Hepatocyte (in vitro differentiated cells): ENCODE data around the gene SLC29A4.

Experiments used
- EZH2 ChIP-seq: fragments of 200-600 bp; sonication (generic); IDR thresholded peaks from 2 replicates; pipeline ENCODE4 v1.6.1; 2016; ENCODE audit warnings: antibody characterized with exemption, mild to moderate bottlenecking, borderline replicate concordance
- TF ChIP-seq, protein P1 (sequence below): fragments of 200-600 bp; sonication (generic); IDR thresholded peaks from 2 replicates; pipeline ENCODE4 v1.5.1; 2016; ENCODE audit warnings: antibody characterized with exemption, mild to moderate bottlenecking; ENCODE audit not compliant: poor library complexity

DNA sequence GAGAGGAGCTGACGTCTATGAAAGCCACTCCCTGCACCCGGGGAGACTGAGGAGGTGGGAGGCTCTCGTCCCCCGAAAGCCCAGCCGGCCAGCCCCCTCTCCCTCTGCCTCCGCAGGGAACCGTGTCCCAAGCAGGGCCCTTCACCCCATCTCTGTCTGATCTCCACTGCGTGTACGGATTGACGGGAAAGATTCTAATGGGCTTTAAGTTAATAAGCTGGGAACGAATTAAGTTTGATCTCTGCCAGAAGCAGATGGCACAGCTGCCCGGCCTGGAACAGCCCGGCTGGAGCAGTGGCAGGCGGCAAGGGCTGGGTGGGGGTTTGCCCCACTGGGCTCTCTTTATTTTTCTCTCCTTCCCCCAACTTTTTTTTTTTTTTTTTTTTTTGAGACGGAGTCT lies 6.1 kb upstream of the SLC29A4 start:
- TF ChIP-seq, protein P1, sequence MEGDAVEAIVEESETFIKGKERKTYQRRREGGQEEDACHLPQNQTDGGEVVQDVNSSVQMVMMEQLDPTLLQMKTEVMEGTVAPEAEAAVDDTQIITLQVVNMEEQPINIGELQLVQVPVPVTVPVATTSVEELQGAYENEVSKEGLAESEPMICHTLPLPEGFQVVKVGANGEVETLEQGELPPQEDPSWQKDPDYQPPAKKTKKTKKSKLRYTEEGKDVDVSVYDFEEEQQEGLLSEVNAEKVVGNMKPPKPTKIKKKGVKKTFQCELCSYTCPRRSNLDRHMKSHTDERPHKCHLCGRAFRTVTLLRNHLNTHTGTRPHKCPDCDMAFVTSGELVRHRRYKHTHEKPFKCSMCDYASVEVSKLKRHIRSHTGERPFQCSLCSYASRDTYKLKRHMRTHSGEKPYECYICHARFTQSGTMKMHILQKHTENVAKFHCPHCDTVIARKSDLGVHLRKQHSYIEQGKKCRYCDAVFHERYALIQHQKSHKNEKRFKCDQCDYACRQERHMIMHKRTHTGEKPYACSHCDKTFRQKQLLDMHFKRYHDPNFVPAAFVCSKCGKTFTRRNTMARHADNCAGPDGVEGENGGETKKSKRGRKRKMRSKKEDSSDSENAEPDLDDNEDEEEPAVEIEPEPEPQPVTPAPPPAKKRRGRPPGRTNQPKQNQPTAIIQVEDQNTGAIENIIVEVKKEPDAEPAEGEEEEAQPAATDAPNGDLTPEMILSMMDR, result no peak
- TF ChIP-seq EZH2, result no peak
